ENCODE results near the gene IL13RA2.

- no peak for TF ChIP-seq CTCF (IDR thresholded peaks at IDR 0.05)
- no peak for TF ChIP-seq POLR2A (IDR thresholded peaks at IDR 0.05)
Observed at GRCh38 chrX:115017455-115017854, at the start of gene IL13RA2.
